ENCODE results near the gene ZFHX2. TPM values are rescaled to one million over a fixed set of nuclear protein-coding genes. Genes with fewer than 3 reads are reported as not detected.
"Not testable (repeated sequence)": the region's sequence is repeated elsewhere in the genome, so short reads cannot be mapped to it uniquely, and the experiment has no call there.

Gene ZFHX2
- polyA plus RNA-seq (ENCODE audit: insufficient read length in 4 of 4): 1 to 10 TPM; 2.1 to 9.1 (median 7.8) TPM

- no peak for DNase-seq (ENCODE audit: low read depth in 4 of 4, low spot score in 3 of 4)
Observed at GRCh38 chr14:23551266-23552028, at the start of gene ZFHX2. ZFHX2 (minus strand) TSS chr14:23551765; CDS start chr14:23535325, 16,440 bp downstream.

- no peak for DNase-seq (ENCODE audit: low read depth in 4 of 4, low spot score in 3 of 4)
Observed at GRCh38 chr14:23600806-23601205, 49.2 kb upstream of the ZFHX2 start.

GRCh38 chr14:23600322-23600707 is 48.8 kb upstream of the ZFHX2 start:
- no peak for DNase-seq (ENCODE audit: low read depth in 4 of 4, low spot score in 3 of 4)

- not testable (repeated sequence) for DNase-seq (ENCODE audit: low read depth in 4 of 4, low spot score in 3 of 4)
Observed at GRCh38 chr14:23594191-23594590, 42.6 kb upstream of the ZFHX2 start.

GRCh38 chr14:23590198-23590597 is 38.6 kb upstream of the ZFHX2 start:
- no peak for DNase-seq (ENCODE audit: low read depth in 4 of 4, low spot score in 3 of 4)

- DNase-seq (ENCODE audit: low read depth in 4 of 4, low spot score in 3 of 4): no peak
Observed at GRCh38 chr14:23589606-23590005, 38.0 kb upstream of the ZFHX2 start.

- peak; percentile 67 to 84 (median 81) for DNase-seq (ENCODE audit: low read depth in 4 of 4, low spot score in 3 of 4)
Observed at GRCh38 chr14:23588884-23589598, 37.5 kb upstream of the ZFHX2 start.

- DNase-seq (ENCODE audit: low read depth in 4 of 4, low spot score in 3 of 4): not testable (repeated sequence)
Observed at GRCh38 chr14:23584527-23585203, 33.1 kb upstream of the ZFHX2 start.

GRCh38 chr14:23583761-23584526 is 32.4 kb upstream of the ZFHX2 start:
- DNase-seq (ENCODE audit: low read depth in 4 of 4, low spot score in 3 of 4): not testable (repeated sequence)

GRCh38 chr14:23582906-23583760 is 31.6 kb upstream of the ZFHX2 start:
- DNase-seq (ENCODE audit: low read depth in 4 of 4, low spot score in 3 of 4): no peak

- no peak for DNase-seq (ENCODE audit: low read depth in 4 of 4, low spot score in 3 of 4)
Observed at GRCh38 chr14:23580948-23581281, 29.4 kb upstream of the ZFHX2 start.

- no peak for DNase-seq (ENCODE audit: low read depth in 4 of 4, low spot score in 3 of 4)
Observed at GRCh38 chr14:23580152-23580926, 28.8 kb upstream of the ZFHX2 start.

GRCh38 chr14:23579739-23580138 is 28.2 kb upstream of the ZFHX2 start:
- DNase-seq (ENCODE audit: low read depth in 4 of 4, low spot score in 3 of 4): no peak

GRCh38 chr14:23579311-23579630 is 27.7 kb upstream of the ZFHX2 start:
- DNase-seq (ENCODE audit: low read depth in 4 of 4, low spot score in 3 of 4): no peak

GRCh38 chr14:23578560-23579310 is 27.2 kb upstream of the ZFHX2 start, which contains the start of gene JPH4:
JPH4 (minus strand) TSS chr14:23578790; CDS start chr14:23577453, 1,337 bp downstream.
- DNase-seq (ENCODE audit: low read depth in 4 of 4, low spot score in 3 of 4): no peak

- no peak for DNase-seq (ENCODE audit: low read depth in 4 of 4, low spot score in 3 of 4)
Observed at GRCh38 chr14:23577710-23578392, 26.3 kb upstream of the ZFHX2 start.

- DNase-seq (ENCODE audit: low read depth in 4 of 4, low spot score in 3 of 4): no peak
Observed at GRCh38 chr14:23577004-23577681, 25.6 kb upstream of the ZFHX2 start.
